Muscle layer of colon (tissue), 2 donors: ENCODE results near the gene MYO18B.

Experiments
- H3K27ac ChIP-seq: one replicate; pipeline ENCODE4 v1.7.0; 2013; ENCODE audit warnings: low read depth, mild to moderate bottlenecking, low read length, moderate library complexity
- H3K27me3 ChIP-seq, 2 donors: one replicate each; pipeline ENCODE4 v1.7.0; 2013; ENCODE audit warnings: low read length in 2 of 2, mild to moderate bottlenecking in 2 of 2; ENCODE audit not compliant: insufficient read depth in 2 of 2, control insufficient read depth in 1 of 2
- H3K36me3 ChIP-seq: one replicate; pipeline ENCODE4 v1.7.0; 2013; ENCODE audit warnings: mild to moderate bottlenecking, low read length; ENCODE audit not compliant: insufficient read depth
- H3K4me1 ChIP-seq: one replicate; pipeline ENCODE4 v1.7.0; 2013; ENCODE audit warnings: mild to moderate bottlenecking, low read length; ENCODE audit not compliant: insufficient read depth
- H3K4me3 ChIP-seq, 2 donors: one replicate each; pipeline ENCODE4 v1.7.0; 2013; ENCODE audit warnings: low read length in 2 of 2, low read depth in 1 of 2, mild to moderate bottlenecking in 1 of 2, moderate library complexity in 1 of 2
- H3K9ac ChIP-seq: one replicate; pipeline ENCODE4 v1.7.0; 2013; ENCODE audit warnings: low read length
- H3K9me3 ChIP-seq: one replicate; pipeline ENCODE4 v1.7.0; 2013; ENCODE audit warnings: mild to moderate bottlenecking, low read length
- donor health status: abdominal sarcoma.
- donor health status: Adenocarcinoma of cecum.

Gene MYO18B

GRCh38 chr22:25896592-25896991, 154.6 kb downstream of the MYO18B start:
- Histone ChIP-seq H3K4me1 (no peaks in the 10 kb centered on the region), H3K4me3 (no peak overlapping the region), H3K27ac (no peak overlapping the region), H3K36me3 (no peaks in the 10 kb centered on the region), H3K9me3 (no peaks in the 10 kb centered on the region), H3K27me3 (no peaks in the 10 kb centered on the region), H3K9ac (no peak overlapping the region)

DNA sequence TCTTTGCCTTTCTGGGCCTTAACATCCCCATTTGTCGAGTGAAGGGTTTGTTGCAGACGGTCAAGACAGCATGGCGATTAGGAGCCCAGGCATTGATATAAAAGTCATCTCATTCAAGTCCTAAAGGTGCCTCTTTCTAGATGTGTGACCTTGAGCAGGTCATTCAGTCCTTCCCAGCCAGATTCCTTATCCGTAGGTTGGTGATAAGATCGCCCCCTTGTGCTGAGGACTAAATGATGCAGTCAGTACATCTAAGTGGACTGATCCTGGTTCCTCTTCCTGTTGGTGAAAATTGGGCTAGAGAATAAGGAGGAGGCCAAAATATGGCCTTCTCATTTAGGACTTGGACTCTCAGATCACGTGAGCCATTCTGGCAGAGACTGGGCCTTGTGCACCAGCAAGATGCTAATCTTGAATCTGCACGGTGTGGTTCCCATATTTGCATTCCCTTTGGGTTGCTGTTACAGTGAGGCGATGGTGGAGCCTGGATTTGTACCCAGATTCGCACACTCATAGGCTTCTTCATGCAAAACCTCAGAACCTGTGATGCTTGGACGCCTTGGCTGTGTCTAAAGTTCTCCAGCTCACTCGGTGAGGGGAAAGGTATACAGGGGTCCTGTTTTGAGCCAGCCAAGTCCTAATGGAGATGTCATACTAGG, 156.8 kb downstream of the MYO18B start:
- H3K36me3 ChIP-seq = no peaks in the 10 kb centered on the region
- H3K27ac ChIP-seq = no peak overlapping the region
- H3K9me3 ChIP-seq = no peaks in the 10 kb centered on the region
- no peaks in the 10 kb centered on the region for H3K4me1 ChIP-seq
- H3K4me3 ChIP-seq = no peak overlapping the region
- H3K9ac ChIP-seq = no peak overlapping the region
- peaks cover 0 to 7% of the 10 kb centered on the region in 2 donors for H3K27me3 ChIP-seq

- H3K27ac ChIP-seq = no peak overlapping the region
- H3K9ac ChIP-seq = no peak overlapping the region
- H3K9me3 ChIP-seq = no peaks in the 10 kb centered on the region
- H3K4me3 ChIP-seq = no peak overlapping the region
- H3K36me3 ChIP-seq = no peaks in the 10 kb centered on the region
- peaks cover 0 to 8% of the 10 kb centered on the region in 2 donors for H3K27me3 ChIP-seq
- no peaks in the 10 kb centered on the region for H3K4me1 ChIP-seq
These were observed 157.6 kb downstream of the MYO18B start for GRCh38 chr22:25899566-25899965.

GRCh38 chr22:25900390-25900789, 158.4 kb downstream of the MYO18B start:
- no peak overlapping the region for H3K4me3 ChIP-seq

GRCh38 chr22:25900880-25901279, 158.9 kb downstream of the MYO18B start:
- H3K27ac ChIP-seq = no peak overlapping the region
- no peak overlapping the region for H3K9ac ChIP-seq
- H3K9me3 ChIP-seq = no peaks in the 10 kb centered on the region
- no peaks in the 10 kb centered on the region for H3K4me1 ChIP-seq
- no peaks in the 10 kb centered on the region for H3K36me3 ChIP-seq
- H3K4me3 ChIP-seq = no peak overlapping the region
- H3K27me3 ChIP-seq = peaks cover 0 to 8% of the 10 kb centered on the region in 2 donors

More at GRCh38 chr22:25900390-25900789, 158.4 kb downstream of the MYO18B start:
- Histone ChIP-seq H3K27ac (no peak overlapping the region), H3K27me3 (peaks cover 0 to 8% of the 10 kb centered on the region in 2 donors), H3K36me3 (no peaks in the 10 kb centered on the region), H3K4me1 (no peaks in the 10 kb centered on the region), H3K9me3 (no peaks in the 10 kb centered on the region), H3K9ac (no peak overlapping the region)

- H3K4me3 ChIP-seq = no peak overlapping the region
- H3K27ac ChIP-seq = no peak overlapping the region
- H3K9ac ChIP-seq = no peak overlapping the region
- H3K27me3 ChIP-seq = peaks cover 0 to 8% of the 10 kb centered on the region in 2 donors
- no peaks in the 10 kb centered on the region for H3K9me3 ChIP-seq
- H3K36me3 ChIP-seq = no peaks in the 10 kb centered on the region
- no peaks in the 10 kb centered on the region for H3K4me1 ChIP-seq
These were observed 160.4 kb downstream of the MYO18B start for GRCh38 chr22:25902402-25902801.

DNA sequence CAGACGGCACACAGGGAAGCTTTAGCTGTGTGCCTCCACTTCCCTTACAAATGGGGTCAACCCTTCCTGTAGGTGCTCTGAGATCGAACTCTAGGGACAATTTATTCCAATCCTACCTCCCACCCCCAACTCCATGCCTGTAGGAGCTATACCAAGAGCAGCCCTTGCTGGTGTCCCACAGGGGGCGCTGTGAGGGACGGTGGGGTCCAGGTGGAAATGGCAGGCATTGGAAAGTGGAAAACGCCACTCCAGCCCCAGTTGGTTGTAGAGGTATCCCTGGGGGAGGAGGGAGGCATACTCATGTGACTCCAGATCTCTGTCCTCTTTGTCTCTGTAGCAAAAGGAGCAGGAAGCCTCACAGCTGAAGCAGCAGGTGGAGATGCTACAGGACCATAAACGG, 161.3 kb downstream of the MYO18B start:
- H3K4me1 ChIP-seq = no peaks in the 10 kb centered on the region
- no peak overlapping the region for H3K27ac ChIP-seq
- H3K9me3 ChIP-seq = no peaks in the 10 kb centered on the region
- no peaks in the 10 kb centered on the region for H3K36me3 ChIP-seq
- H3K27me3 ChIP-seq = peaks cover 0 to 8% of the 10 kb centered on the region in 2 donors
- no peak overlapping the region for H3K4me3 ChIP-seq
- no peak overlapping the region for H3K9ac ChIP-seq

GRCh38 chr22:25908212-25908611, 166.2 kb downstream of the MYO18B start:
- Histone ChIP-seq H3K27ac (no peak overlapping the region), H3K4me3 (no peak overlapping the region), H3K27me3 (peaks cover 0 to 20% of the 10 kb centered on the region in 2 donors), H3K4me1 (no peaks in the 10 kb centered on the region), H3K9me3 (no peaks in the 10 kb centered on the region), H3K36me3 (no peaks in the 10 kb centered on the region), H3K9ac (no peak overlapping the region)

- no peaks in the 10 kb centered on the region for H3K9me3 ChIP-seq
- H3K27me3 ChIP-seq = peaks cover 0 to 15% of the 10 kb centered on the region in 2 donors
- H3K4me1 ChIP-seq = no peaks in the 10 kb centered on the region
- no peaks in the 10 kb centered on the region for H3K36me3 ChIP-seq
- no peak overlapping the region for H3K9ac ChIP-seq
- no peak overlapping the region for H3K4me3 ChIP-seq
- H3K27ac ChIP-seq = no peak overlapping the region
These were observed 166.8 kb downstream of the MYO18B start for GRCh38 chr22:25908755-25909154.

DNA sequence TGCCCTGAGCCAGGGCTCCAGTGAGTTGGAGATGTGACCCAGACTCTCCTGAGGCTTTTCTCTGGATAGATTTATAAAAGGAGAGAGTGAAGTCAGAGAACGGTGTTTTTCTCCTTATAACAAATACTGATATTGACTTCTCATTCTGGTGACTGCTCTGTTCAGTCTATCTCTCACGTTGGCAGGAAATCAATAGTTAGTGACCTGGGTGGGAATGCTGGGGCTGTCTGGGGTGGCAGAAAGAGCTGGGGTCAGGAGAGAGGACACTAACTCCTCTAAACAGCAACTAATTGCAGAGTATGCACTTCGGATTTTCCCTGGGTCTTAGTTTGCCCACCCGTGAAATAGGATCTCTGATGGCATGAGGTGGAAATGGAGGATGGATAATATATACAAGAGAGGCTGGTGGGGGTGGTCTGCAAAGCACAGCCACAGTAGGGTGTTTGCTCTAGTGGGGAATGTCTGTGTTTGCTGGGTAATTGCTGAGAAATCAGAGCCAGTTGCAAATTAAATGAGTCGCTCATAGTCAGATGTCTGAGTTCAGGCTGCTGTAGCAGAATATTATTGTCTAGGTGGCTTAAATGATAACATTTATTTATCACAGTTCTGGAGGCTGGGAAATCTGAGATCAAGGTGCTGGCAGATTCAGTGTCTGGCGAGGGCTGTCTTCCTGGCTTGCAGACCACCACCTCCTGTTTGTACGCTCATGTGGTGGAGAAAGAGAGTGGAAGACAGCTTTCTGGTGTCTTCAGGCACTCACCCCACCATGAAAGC, 167.8 kb downstream of the MYO18B start:
- H3K4me1 ChIP-seq = no peaks in the 10 kb centered on the region
- H3K36me3 ChIP-seq = no peaks in the 10 kb centered on the region
- no peak overlapping the region for H3K9ac ChIP-seq
- no peak overlapping the region for H3K4me3 ChIP-seq
- no peaks in the 10 kb centered on the region for H3K9me3 ChIP-seq
- no peak overlapping the region for H3K27ac ChIP-seq
- H3K27me3 ChIP-seq = peaks cover 0 to 13% of the 10 kb centered on the region in 2 donors

DNA sequence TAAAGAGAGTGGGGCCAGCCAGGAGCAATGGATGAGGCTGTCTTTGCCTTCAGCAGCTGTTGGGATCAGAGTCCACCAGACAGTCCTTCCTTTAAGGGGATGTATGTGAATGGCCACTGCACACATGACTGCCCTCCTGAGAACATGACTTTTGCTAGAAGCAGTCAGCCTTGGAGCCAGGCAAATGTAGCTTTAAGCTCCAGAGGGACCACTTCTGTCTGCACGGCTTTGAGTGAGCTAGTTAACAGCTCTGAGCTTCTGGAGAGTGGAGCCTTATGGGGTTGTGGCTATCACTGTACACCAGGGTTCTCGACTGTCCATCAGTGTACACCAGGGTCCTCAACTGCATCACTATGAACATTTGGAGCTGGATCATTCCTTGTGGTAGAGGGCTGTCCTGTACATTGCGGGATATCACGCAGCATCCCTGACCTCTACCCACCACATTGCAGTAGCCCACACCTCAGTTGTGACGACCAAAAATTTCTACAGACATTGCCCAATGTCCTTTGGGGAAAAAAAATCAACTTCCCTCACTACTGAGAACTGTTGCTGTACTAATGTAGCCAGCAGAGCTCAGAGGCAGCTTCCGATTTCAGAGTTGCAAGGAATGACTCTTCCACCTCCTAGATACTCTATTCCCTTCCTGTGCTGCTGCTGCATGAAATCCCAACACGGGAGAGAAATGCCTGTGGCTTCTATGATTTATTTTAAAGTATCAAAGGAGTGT, 169.4 kb downstream of the MYO18B start:
- Histone ChIP-seq H3K9me3 (no peaks in the 10 kb centered on the region), H3K4me3 (no peak overlapping the region)

More for the DNA sequence above, 169.4 kb downstream of the MYO18B start:
- H3K27me3 ChIP-seq = peaks cover 0 to 13% of the 10 kb centered on the region in 2 donors
- no peak overlapping the region for H3K27ac ChIP-seq
- H3K4me1 ChIP-seq = no peaks in the 10 kb centered on the region
- H3K36me3 ChIP-seq = no peaks in the 10 kb centered on the region
- H3K9ac ChIP-seq = no peak overlapping the region
